Calu3 (cell line): ENCODE results near the gene NOC2L. TPM values are rescaled to one million over a fixed set of nuclear protein-coding genes. Genes with fewer than 3 reads are reported as not detected.
A peak's percentile ranks its signal among the peaks of the same experiment; 100 is the strongest.

ENCODE experiments used
- BruUV-seq: library from RNA; stranded (reverse); fragments of 400-500 nt; replicated peaks from 2 replicates; lab custom pipeline; 2021; lab: Mats Ljungman, UMichigan
- CTCF ChIA-PET: fragments of 300-600 bp; sonication (Branson Sonifier 250); formaldehyde crosslinking; loops from one replicate; lab custom pipeline; 2022; ENCODE audit warnings: antibody characterized with exemption; lab: Charles Lee
- DNase-seq: peaks from one replicate; pipeline ENCODE4 v3.0.0; 2022
- H3K27ac Mint-ChIP-seq: one replicate; pipeline ENCODE4 v1.8.0; 2022; ENCODE audit warnings: mixed read lengths; ENCODE audit not compliant: unreplicated experiment
- H3K27me3 Mint-ChIP-seq: one replicate; pipeline ENCODE4 v1.8.0; 2022; ENCODE audit warnings: mixed read lengths; ENCODE audit not compliant: unreplicated experiment
- H3K36me3 Mint-ChIP-seq: one replicate; pipeline ENCODE4 v1.8.0; 2022; ENCODE audit warnings: mild to moderate bottlenecking, moderate library complexity, mixed read lengths; ENCODE audit not compliant: insufficient read depth, unreplicated experiment
- H3K4me1 Mint-ChIP-seq: one replicate; pipeline ENCODE4 v1.8.0; 2022; ENCODE audit warnings: mild to moderate bottlenecking, low read depth, mixed read lengths; ENCODE audit not compliant: unreplicated experiment
- H3K4me3 Mint-ChIP-seq: one replicate; pipeline ENCODE4 v1.8.0; 2022; ENCODE audit warnings: mild to moderate bottlenecking, low read depth, moderate library complexity, mixed read lengths; ENCODE audit not compliant: unreplicated experiment
- H3K9me3 Mint-ChIP-seq: one replicate; pipeline ENCODE4 v1.8.0; 2022; ENCODE audit warnings: low read depth, mixed read lengths; ENCODE audit not compliant: unreplicated experiment
- intact Hi-C: fragments of 100-400 bp; cut with micrococcal nuclease; formaldehyde crosslinking; loops from one replicate; pipeline ENCODE4 v1.10.0; 2022; ENCODE audit not compliant: unreplicated experiment
- total RNA-seq: library from RNA; stranded (reverse); gene quantifications from 2 replicates; pipeline ENCODE4 v1.2.3, GENCODE V29; 2022
- TF ChIP-seq, protein P1 (sequence below): fragments of 200-600 bp; IDR thresholded peaks from one replicate; pipeline ENCODE4 v1.8.0; 2022; ENCODE audit warnings: antibody characterized with exemption; ENCODE audit not compliant: unreplicated experiment

The NOC2L gene
- total RNA-seq, 1 experiment from 2014 or later, result 98.6 TPM

DNA sequence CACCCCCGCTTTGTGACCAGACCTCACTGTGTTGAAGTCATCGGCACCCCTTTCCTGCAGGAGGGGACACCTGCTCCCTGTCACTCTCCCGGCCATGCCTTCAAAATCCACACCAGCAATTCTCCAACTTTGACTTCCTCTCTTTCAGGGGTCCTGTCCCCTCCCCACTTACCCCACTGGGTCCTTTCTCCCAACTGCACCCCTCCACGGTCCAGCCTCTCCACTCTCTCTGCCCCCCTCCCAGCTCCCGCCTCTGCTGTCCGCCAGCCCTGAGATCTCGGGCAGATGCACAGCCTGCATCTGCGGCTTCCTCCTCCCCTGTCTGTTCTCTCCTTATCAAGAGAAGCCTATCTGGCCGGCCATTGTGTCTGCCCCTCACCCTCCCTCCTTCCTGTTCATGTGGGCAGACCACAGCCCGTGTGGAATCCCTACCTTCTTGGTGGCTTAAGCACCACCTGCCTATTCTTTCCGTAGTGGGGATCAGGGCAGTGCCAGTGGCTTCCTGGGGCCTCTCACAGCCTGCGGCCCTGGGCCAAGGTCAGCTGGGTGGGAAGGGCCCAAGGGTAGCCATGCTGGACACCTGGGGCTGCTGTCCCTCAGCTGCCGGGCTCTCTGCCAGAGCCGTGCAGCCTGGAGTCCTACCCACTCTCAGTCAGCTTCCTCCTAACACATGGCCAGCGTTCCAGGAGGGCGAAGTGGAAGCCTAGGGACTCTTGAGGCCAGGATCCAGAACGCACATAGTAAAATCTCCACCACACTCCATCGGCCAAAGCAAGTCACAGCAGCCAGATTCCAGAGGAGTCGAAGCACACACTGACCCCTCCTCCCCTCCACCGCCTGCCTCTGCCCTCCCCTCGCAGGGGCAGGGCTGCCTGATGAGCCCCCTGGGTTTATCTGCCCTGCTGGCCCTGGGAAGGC lies 46.0 kb upstream of the NOC2L start:
- no TSS peak for BruUV-seq
- Mint-ChIP-seq H3K27ac (peak overlapping the region; percentile 28), H3K4me1 (peaks cover 22% of the 10 kb centered on the region), H3K36me3 (peaks cover 40% of the 10 kb centered on the region), H3K9me3 (no peaks in the 10 kb centered on the region), H3K27me3 (no peaks in the 10 kb centered on the region), H3K4me3 (no peak overlapping the region)
- intact Hi-C loops, result no loop called here
- peak; percentile 34 for DNase-seq
- CTCF ChIA-PET, result interaction anchor here (0.5 kb wide), 1 partner anchor 69 kb away, joined by 4 read pairs; the partner anchor contains the start of gene RNF223
- TF ChIP-seq, protein P1, sequence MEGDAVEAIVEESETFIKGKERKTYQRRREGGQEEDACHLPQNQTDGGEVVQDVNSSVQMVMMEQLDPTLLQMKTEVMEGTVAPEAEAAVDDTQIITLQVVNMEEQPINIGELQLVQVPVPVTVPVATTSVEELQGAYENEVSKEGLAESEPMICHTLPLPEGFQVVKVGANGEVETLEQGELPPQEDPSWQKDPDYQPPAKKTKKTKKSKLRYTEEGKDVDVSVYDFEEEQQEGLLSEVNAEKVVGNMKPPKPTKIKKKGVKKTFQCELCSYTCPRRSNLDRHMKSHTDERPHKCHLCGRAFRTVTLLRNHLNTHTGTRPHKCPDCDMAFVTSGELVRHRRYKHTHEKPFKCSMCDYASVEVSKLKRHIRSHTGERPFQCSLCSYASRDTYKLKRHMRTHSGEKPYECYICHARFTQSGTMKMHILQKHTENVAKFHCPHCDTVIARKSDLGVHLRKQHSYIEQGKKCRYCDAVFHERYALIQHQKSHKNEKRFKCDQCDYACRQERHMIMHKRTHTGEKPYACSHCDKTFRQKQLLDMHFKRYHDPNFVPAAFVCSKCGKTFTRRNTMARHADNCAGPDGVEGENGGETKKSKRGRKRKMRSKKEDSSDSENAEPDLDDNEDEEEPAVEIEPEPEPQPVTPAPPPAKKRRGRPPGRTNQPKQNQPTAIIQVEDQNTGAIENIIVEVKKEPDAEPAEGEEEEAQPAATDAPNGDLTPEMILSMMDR, result no peak

DNA sequence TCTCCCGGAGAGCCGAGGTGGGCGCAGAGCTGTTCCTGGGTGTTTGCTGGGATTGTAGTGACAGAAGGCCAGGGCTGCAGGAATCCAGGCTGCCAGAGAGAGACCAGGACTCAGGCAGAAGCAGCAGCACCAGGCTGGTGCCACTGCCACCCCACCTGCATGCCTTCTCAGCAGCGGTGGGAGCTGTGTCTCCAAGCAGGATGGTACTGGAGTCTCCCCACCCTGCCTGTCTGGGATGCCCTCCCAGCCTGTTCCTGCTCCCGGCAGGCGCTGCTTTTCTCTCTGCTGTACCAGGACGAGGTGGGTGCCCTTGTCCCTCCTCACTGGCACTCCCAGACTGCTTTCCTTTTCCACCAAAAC lies 45.3 kb upstream of the NOC2L start:
- CTCF ChIA-PET, result no interaction called here
- Mint-ChIP-seq H3K4me3 (no peak overlapping the region), H3K9me3 (no peaks in the 10 kb centered on the region), H3K4me1 (peaks cover 22% of the 10 kb centered on the region), H3K27ac (peak overlapping the region; percentile 28), H3K27me3 (no peaks in the 10 kb centered on the region), H3K36me3 (peaks cover 45% of the 10 kb centered on the region)
- TF ChIP-seq, protein P1, result no peak
- no TSS peak for BruUV-seq
- intact Hi-C loops, result no loop called here
- DNase-seq, result no peak

DNA sequence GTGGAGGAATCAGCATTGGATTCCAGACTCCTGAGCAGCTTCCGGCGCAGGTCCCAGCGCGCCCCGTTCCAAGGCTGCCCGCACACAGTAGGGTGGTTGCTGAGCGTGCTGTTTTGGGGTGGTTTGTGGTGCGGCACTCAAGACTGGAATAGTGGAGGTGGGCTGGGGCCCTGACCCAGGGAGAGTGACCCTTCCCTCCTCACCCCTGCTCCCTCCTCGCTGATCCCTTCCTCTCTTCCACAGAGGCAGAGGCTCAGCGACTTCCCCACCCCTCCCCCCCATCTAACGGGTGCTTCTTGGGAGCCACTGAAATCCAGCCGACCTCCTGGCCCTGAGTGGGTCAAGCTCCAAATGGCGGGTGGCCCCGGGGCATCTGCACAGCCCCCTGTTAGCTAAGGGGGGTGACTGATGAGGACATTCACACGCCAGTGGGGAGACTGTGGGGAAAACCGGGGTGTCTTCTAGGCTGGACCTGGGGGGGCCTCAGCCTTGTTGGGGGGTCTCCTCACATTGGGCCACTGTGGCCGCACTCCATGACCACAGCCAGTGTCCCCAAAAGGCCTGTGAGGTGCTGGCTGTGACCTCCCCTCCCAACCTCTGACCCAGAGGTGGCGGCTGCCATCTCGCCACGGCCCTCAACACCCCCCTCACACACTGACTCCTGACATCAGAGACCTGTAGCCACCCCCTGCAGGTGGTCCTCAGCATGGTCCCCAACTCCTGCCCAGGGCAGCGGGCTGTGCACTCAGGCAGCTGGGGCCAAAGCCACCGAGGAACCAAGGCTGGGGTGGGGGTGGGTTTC lies 44.8 kb upstream of the NOC2L start:
- TF ChIP-seq, protein P1, result no peak
- Mint-ChIP-seq H3K36me3 (peaks cover 49% of the 10 kb centered on the region), H3K4me1 (peaks cover 22% of the 10 kb centered on the region), H3K4me3 (no peak overlapping the region), H3K9me3 (no peaks in the 10 kb centered on the region), H3K27ac (no peak overlapping the region), H3K27me3 (no peaks in the 10 kb centered on the region)
- DNase-seq, result no peak
- BruUV-seq, result no TSS peak
- CTCF ChIA-PET, result no interaction called here
- intact Hi-C loops, result no loop called here

DNA sequence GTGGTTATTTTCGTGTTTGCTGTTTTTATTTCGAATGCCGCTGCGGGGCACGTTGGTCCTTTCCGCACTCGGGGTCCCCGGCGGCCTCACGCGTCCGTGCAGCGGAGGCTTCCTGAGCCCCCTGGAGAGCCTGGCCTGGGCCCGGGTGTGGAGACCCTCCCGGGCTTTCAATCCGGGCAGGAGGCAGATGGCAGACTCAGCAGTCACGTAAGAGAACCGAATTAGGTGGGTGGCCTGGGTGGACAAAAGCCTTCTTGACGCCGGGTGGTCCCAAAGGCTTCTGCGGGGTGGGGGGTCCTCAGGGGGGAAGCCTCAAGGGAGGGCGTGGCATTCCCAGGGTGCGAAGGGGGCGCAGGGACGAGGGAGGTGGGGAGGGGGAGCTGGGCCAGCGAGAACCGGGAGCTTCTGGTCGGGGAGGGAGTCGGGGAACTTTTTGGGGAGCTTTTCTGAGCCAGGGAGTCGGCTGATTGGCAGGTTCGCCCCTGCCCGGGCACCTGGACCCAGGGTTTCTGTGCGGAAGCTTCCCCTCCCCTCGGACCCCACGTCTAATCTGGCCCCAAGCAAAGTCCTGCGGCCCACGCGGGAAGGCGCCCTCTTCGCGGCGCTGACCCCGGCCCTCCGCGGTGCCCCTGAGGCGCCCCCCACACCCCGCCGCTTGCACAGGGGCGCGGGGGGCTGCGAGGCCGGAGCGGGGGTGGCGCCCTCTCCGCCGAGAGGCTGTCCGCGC lies 42.2 kb upstream of the NOC2L start:
- Mint-ChIP-seq H3K9me3 (no peaks in the 10 kb centered on the region), H3K4me3 (peak overlapping the region; percentile 79), H3K36me3 (peaks cover 62% of the 10 kb centered on the region), H3K27me3 (no peaks in the 10 kb centered on the region), H3K4me1 (peaks cover 15% of the 10 kb centered on the region), H3K27ac (peak overlapping the region; percentile 95)
- no peak for DNase-seq
- intact Hi-C loops, result no loop called here
- TF ChIP-seq, protein P1, result no peak
- CTCF ChIA-PET, result no interaction called here
- BruUV-seq, result TSS peak; percentile 51
